NCI-H1694 treated with DMSO at 0.1 percent for 48 hours (cell line): ENCODE results near the gene LCMT1.
"Not testable (repeated sequence)": the region's sequence is repeated elsewhere in the genome, so short reads cannot be mapped to it uniquely, and the experiment has no call there.

Source experiments
- DNase-seq: peaks from one replicate; lab custom pipeline; 2025; lab: John Stamatoyannopoulos, UW

Gene LCMT1

GRCh38 chr16:25148568-25149215 is 37.1 kb downstream of the LCMT1 start:
- DNase-seq = no peak

GRCh38 chr16:25151996-25152395 is 40.5 kb downstream of the LCMT1 start:
- no peak for DNase-seq

- DNase-seq = no peak
Observed at GRCh38 chr16:25155553-25156460, 44.3 kb downstream of the LCMT1 start.

- no peak for DNase-seq
Observed at GRCh38 chr16:25157271-25157875, 45.8 kb downstream of the LCMT1 start.

GRCh38 chr16:25158401-25158800 is 46.9 kb downstream of the LCMT1 start:
- DNase-seq = no peak

GRCh38 chr16:25161753-25162367 is 50.3 kb downstream of the LCMT1 start:
- DNase-seq = no peak

- no peak for DNase-seq
Observed at GRCh38 chr16:25163683-25164082, 52.1 kb downstream of the LCMT1 start.

- no peak for DNase-seq
Observed at GRCh38 chr16:25165284-25165683, 53.7 kb downstream of the LCMT1 start.

GRCh38 chr16:25167920-25168319 is 56.4 kb downstream of the LCMT1 start:
- DNase-seq = not testable (repeated sequence)

GRCh38 chr16:25171390-25171789 is 59.8 kb downstream of the LCMT1 start:
- no peak for DNase-seq

- no peak for DNase-seq
Observed at GRCh38 chr16:25172831-25173230, 61.3 kb downstream of the LCMT1 start.

GRCh38 chr16:25174285-25174684 is 62.7 kb downstream of the LCMT1 start:
- DNase-seq = no peak

GRCh38 chr16:25176136-25176535 is 64.6 kb downstream of the LCMT1 start:
- no peak for DNase-seq

- no peak for DNase-seq
Observed at GRCh38 chr16:25177512-25177830, 65.9 kb downstream of the LCMT1 start.

GRCh38 chr16:25177831-25178688 is 66.5 kb downstream of the LCMT1 start:
- DNase-seq = no peak

- DNase-seq = not testable (repeated sequence)
Observed at GRCh38 chr16:25181236-25181635, 69.7 kb downstream of the LCMT1 start.

GRCh38 chr16:25184771-25185170 is 73.2 kb downstream of the LCMT1 start:
- no peak for DNase-seq

- no peak for DNase-seq
Observed at GRCh38 chr16:25187491-25187795, 75.9 kb downstream of the LCMT1 start.

GRCh38 chr16:25189305-25189704 is 77.8 kb downstream of the LCMT1 start:
- no peak for DNase-seq

- no peak for DNase-seq
Observed at GRCh38 chr16:25192096-25192495, 80.6 kb downstream of the LCMT1 start.

GRCh38 chr16:25194273-25194878 is 82.8 kb downstream of the LCMT1 start:
- DNase-seq = no peak
